LNCaP clone FGC (cell line): ENCODE data around the gene HPD.
"Not testable (repeated sequence)": the region's sequence is repeated elsewhere in the genome, so short reads cannot be mapped to it uniquely, and the experiment has no call there.

Source experiments
- DNase-seq: peaks from one replicate; pipeline ENCODE4 v3.0.0-alpha.2; 2011; ENCODE audit warnings: low read depth
- H3K4me3 ChIP-seq: 2 replicates; pipeline ENCODE4 v1.5.1; 2011; ENCODE audit warnings: mild to moderate bottlenecking, low read depth, low read length, control low read depth
- CTCF ChIP-seq: IDR thresholded peaks from 2 replicates; pipeline ENCODE4 v1.5.1; 2012; ENCODE audit warnings: mild to moderate bottlenecking; ENCODE audit not compliant: control insufficient read depth, insufficient read depth; ENCODE audit errors: extremely low read depth

HPD gene

GRCh38 chr12:121861636-121862254 is 3.1 kb upstream of the HPD start:
- DNase-seq = no peak
- no peak for TF ChIP-seq CTCF
- H3K4me3 ChIP-seq = no peak overlapping the region

- not testable (repeated sequence) for H3K4me3 ChIP-seq, DNase-seq
Observed at GRCh38 chr12:121860699-121861098, 2.0 kb upstream of the HPD start.

GRCh38 chr12:121860257-121860656 is 1.6 kb upstream of the HPD start:
- no peak overlapping the region for H3K4me3 ChIP-seq
- DNase-seq = no peak
- TF ChIP-seq CTCF = no peak

- H3K4me3 ChIP-seq = no peak overlapping the region
- TF ChIP-seq CTCF = no peak
- DNase-seq = no peak
Observed at GRCh38 chr12:121858318-121858661, 369 bp downstream of the HPD start.

GRCh38 chr12:121857322-121858246 is 1.1 kb downstream of the HPD start:
- no peak overlapping the region for H3K4me3 ChIP-seq
- no peak for TF ChIP-seq CTCF
- no peak for DNase-seq

- not testable (repeated sequence) for DNase-seq, H3K4me3 ChIP-seq
Observed at GRCh38 chr12:121852392-121852791, 6.3 kb downstream of the HPD start.

GRCh38 chr12:121849665-121850064 is 9.0 kb downstream of the HPD start:
- TF ChIP-seq CTCF = no peak
- DNase-seq = no peak
- H3K4me3 ChIP-seq = no peak overlapping the region

- no peak overlapping the region for H3K4me3 ChIP-seq
- TF ChIP-seq CTCF = no peak
- DNase-seq = no peak
Observed at GRCh38 chr12:121849211-121849610, 9.4 kb downstream of the HPD start.
